T-helper 22 cell (primary cell): ENCODE data around the gene NCDN.

ENCODE experiments used
- DNase-seq: peaks from one replicate; pipeline ENCODE4 v3.0.0-alpha.2; 2020; ENCODE audit warnings: low read depth

The NCDN gene, protein sequence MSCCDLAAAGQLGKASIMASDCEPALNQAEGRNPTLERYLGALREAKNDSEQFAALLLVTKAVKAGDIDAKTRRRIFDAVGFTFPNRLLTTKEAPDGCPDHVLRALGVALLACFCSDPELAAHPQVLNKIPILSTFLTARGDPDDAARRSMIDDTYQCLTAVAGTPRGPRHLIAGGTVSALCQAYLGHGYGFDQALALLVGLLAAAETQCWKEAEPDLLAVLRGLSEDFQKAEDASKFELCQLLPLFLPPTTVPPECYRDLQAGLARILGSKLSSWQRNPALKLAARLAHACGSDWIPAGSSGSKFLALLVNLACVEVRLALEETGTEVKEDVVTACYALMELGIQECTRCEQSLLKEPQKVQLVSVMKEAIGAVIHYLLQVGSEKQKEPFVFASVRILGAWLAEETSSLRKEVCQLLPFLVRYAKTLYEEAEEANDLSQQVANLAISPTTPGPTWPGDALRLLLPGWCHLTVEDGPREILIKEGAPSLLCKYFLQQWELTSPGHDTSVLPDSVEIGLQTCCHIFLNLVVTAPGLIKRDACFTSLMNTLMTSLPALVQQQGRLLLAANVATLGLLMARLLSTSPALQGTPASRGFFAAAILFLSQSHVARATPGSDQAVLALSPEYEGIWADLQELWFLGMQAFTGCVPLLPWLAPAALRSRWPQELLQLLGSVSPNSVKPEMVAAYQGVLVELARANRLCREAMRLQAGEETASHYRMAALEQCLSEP

GRCh38 chr1:35557611-35558373 is at the start of gene NCDN:
TSS of gene NCDN (plus strand) at chr1:35557799. CDS start at chr1:35558191, 392 bp downstream.
- DNase-seq = peak; percentile 92

- DNase-seq = no peak
Observed at GRCh38 chr1:35507947-35508346, 49.7 kb upstream of the NCDN start.

GRCh38 chr1:35509558-35509957 is 48.0 kb upstream of the NCDN start:
- DNase-seq = no peak

- DNase-seq = no peak
Observed at GRCh38 chr1:35511305-35511704, 46.3 kb upstream of the NCDN start.

DNA sequence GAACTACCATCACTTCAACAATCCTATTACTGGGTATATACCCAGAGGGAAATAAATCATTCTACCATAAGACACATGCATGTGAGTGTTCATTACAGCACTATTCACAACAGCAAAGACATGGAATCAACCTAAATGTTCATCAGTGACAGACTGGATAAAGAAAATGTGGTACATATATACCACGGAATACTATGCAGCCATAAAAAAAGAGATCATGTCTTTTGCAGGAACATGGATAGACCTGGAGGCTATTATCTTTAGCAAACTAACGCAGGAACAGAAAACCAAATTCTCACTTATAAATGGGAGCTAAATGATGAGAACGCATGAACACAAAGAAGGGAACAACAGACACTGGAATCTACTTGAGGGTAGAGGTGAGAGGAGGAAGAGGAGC is 39.4 kb upstream of the NCDN start:
- no peak for DNase-seq

- DNase-seq = no peak
Observed at GRCh38 chr1:35519432-35519831, 38.2 kb upstream of the NCDN start.

- DNase-seq = no peak
Observed at GRCh38 chr1:35524106-35524505, 33.5 kb upstream of the NCDN start.

DNA sequence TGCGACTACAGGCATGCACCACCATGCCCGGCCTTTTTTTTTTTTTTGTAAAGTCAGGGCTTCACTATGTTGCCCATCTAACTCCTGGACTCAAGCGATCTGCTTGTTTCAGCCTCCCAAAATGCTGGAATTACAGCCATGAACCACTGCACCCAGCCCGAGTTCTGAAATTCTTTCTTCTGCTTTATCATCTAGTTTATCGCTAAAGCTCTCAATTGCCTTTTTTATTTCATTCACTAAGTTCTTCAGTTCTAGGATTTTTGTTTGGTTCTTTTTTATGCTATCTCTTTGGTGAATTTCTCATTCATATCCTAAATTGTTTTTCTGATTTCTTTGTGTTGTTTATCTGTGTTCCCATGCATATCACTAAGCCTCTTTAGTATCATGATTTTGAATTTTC is 27.4 kb upstream of the NCDN start:
- DNase-seq = no peak

- no peak for DNase-seq
Observed at GRCh38 chr1:35530946-35531345, 26.7 kb upstream of the NCDN start.

- DNase-seq = no peak
Observed at GRCh38 chr1:35531368-35531767, 26.2 kb upstream of the NCDN start.

- DNase-seq = no peak
Observed at GRCh38 chr1:35532497-35533223, 24.9 kb upstream of the NCDN start.

DNA sequence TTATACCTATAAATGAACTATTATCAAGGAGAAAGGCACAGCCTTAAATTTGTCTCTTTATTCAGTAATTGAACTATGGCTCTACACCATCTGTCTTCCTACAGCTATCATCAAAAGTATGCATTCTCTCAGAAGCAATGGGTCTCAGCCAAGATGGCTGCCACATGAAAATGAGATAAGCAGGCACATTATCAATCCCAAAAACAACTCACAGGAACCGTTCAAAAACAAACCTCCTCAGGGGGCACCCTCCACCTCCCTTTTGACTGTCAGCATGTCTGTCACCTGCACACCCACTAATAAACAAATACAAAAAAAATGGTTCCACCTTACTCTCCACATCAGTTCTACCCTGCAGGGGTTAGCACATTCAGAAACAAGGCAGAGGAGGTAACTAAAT is 24.0 kb upstream of the NCDN start:
- DNase-seq = no peak

GRCh38 chr1:35535243-35535642 is 22.4 kb upstream of the NCDN start:
- no peak for DNase-seq

GRCh38 chr1:35536556-35537162 is 20.9 kb upstream of the NCDN start:
- DNase-seq = no peak

DNA sequence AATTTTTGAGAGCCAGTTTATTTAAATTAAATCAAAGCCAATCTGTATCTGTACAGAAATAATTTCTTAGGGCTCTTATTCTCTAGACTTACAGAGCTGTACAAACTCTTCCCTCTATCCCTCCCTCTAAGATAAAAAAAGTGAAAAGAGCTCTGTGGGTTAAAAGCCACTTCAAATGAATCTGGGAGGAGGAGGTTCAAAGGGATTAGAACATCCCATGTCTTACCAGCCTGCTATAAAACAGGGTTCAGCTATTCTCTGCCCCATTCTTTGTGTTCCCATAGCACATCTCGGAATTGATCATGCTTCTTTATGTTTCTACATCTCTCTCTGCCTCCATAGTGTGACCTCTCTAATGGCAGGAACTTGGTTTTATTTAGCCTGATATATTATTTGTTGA is 19.8 kb upstream of the NCDN start:
- DNase-seq = no peak

- DNase-seq = no peak
Observed at GRCh38 chr1:35539073-35539823, 18.4 kb upstream of the NCDN start.

- DNase-seq = no peak
Observed at GRCh38 chr1:35539824-35540261, 17.8 kb upstream of the NCDN start.

DNA sequence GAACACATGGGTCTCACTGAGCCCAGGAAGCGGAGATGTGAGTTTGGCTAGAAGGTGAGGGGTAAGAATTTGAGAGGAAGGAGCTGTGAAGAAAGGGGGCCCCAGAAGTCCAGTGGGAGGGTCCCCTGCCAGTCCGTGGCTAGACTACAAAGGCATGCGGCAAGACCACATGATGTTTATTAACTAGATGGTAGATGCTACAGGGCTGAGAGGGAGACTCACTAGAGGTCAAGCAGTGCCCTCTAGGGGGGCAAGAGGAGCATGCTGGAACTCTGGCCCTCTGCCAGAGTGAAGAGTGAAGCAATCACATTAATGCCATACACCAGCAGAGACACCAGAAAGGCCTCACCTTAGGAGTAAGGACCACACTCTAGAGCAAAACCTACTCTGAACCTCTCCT is 12.6 kb upstream of the NCDN start:
- peak; percentile 36 for DNase-seq

DNA sequence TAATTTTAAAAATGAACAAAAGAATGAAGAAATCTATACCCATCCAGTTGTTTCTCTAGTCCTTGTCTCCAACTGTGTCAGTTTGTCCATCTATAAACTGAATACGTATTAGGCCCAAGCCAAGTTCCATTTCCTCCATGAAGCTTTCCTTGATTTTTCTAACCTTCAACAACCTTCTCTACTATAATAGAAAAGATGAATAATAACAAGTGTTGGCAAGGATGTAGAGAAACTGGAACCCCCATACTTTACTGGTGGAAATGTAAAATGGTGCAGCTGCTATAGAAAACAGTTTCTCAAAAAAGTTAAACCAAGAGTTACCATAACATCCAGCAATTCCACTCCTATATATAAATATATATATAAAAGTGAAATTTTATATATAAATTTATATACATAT is 11.0 kb upstream of the NCDN start:
- DNase-seq = no peak

DNA sequence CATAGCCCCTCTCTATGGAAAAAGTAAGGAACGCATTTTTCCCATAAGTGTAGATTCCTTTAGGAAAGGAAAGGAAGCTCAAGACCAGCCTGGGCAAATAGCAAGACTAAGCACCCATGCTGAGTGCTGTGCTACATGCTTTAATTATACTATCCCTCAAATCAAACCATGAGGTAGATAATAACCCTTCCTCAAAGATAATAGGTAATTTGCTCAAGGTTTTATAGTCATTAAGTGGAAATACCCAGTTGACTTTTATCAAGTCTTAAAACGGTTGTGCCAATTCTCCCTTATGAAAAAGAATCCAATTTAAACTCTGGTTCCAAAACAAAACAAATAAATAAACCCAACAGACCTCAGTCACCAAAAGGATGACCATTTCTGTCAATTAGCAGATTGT is 3.7 kb upstream of the NCDN start:
- DNase-seq = no peak
